ENCODE data around the gene S100A9. TPM values are rescaled to one million over a fixed set of nuclear protein-coding genes. Genes with fewer than 3 reads are reported as not detected.

Gene S100A9
- 258 TPM for total RNA-seq

DNA sequence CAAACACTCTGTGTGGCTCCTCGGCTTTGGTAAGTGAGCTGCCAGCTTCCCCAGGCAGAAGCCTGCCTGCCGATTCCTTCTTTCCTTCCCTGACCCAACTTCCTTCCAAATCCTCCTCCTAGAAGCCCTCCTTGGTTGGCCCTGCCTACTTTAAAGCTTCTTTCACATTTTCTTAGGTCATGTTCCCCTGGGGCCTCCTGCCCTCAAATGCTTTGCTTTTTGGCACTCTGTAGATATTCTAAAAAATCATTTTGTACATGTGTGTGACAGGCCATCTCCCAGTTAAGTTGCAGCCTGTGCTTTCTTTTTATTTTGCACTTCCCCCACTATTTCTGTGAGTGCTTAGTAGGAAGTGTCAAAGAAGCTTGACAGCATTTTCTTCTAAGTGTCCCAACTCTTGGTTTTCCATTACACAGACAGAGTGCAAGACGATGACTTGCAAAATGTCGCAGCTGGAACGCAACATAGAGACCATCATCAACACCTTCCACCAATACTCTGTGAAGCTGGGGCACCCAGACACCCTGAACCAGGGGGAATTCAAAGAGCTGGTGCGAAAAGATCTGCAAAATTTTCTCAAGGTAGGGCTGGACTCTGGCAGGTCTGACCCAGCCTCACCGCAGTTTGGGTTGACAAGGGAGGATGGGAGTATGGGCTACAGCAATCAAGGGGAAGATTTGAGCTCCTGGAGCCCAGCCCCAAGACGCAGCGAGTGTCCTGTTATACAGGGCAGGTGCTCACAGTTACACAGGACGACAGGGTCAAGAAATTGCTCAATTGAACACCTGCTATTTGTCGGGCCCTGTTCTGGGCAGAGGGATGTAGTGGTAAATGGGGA is at the start of gene S100A9:
TSS of gene S100A9 (plus strand) at position 2 of the 838 bp plus-strand sequence. CDS start at position 432, 430 bp downstream.

DNA sequence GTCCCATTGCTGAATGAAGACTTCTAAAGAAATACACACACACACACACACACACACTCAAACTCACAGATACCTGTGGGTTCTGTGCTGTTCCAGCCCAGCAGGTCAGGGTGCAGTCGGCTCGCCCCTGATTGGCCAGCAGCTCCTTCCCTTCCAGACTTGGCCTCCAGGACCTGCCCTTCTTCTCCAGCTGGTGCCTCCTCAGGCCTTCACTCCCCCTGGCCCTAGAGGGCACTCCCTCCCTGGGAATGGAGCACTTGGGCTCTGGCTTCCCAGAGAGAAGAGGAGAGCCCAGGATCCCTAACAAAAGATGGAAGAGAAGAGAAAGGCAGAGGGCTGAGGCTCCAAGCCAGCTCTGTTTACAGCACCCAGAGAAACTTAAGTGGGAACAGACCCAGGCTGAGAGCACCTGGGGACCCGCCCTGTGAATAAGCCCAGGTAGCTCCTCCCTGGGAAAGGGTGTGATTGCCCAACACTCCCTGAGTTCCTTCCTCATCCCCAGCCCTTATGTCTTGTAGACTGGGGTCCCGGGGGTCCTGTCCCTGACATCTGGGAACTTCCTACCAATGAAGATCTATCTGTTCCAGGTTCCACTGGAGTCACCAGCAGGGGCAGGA is 45.0 kb upstream of the S100A9 start, which contains the start of gene PGLYRP3:
TSS of gene PGLYRP3 (minus strand) at position 383 of the 617 bp plus-strand sequence. CDS start 2,287 bp downstream, outside the sequence.

DNA sequence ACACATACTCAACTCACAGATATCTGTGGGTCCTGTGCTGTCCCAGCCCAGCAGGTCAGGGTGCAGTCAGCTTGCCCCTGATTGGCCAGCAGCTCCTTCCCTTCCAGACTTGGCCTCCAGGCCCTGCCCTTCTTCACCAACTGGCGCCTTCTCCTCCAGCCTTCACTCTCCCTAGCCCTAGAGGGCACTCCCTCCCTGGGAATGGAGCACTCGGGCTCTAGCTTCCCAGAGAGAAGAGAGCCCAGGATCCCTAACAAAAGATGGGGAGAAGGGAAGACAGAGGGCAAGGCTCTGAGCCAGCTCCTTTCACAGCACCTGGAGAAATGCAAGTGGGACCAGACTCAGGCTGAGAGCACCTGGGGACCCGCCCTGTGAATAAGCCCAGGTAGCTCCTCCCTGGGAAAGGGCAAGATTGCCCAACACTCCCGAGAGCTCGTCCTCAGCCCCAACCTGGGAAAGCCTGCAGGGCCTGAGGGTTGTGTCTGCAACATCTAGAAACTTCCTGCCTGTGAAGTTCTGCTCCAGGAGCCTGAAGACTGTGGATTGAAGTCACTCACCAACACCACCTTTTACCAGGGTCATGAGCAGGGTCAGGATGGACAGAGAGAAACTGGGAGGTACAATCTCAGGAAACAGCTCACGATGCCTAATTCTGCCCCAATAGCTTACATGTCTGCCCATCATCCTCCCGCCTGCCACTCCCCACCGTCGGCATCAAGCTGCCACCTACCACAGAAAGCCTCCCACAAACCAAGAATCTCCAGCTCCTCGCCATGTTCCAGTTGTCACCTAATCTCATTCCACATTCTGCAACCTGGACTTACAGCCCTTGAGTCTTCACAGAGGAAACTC is 8.9 kb upstream of the S100A9 start, which contains the start of gene PGLYRP4:
TSS of gene PGLYRP4 (minus strand) at position 331 of the 852 bp plus-strand sequence. CDS start 909 bp downstream, outside the sequence.

GRCh38 chr1:153375511-153375910 is 17.9 kb downstream of the S100A9 start, which contains the start of gene S100A12:
Gene S100A12 (minus strand): TSS chr1:153375621. CDS start chr1:153374592, 1,029 bp downstream.

DNA sequence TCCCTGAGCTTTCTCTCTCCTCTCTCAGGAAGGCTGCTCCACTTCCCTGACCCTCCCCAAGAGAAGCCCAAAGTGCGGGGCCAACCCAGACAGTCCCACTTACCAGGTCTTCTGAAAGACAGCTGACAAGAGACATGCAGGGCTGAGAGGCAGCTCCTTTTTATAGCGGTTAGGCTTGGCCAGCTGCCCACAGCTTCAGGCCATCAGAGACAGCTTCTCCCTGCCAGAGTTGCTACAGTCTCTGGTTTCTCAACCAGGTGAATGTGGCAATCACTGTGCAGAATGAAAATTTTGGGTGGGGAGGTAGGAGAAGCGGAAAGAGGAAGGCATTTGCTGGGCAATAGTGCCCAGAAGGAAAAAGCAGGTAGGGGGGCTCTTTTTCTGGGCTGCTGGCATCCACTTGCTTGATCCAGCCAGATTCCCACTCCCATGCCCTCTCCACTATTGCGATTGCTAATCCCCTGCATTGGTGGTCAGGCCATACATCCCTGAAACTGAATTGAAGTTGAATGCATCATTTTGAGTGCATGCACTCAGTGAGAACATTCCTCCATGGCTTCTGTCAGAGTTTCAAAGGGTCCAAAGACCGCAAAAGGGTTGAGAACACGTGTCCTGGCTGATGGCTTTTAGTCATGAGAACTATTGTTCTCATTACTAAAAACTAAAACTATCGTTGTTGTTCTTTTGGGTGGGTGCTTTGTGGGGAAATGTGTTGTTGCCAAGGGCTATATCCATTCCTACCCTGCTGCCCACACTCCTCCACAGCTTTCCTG is 33.5 kb downstream of the S100A9 start, which contains the start of gene S100A8:
TSS of gene S100A8 (minus strand) at position 136 of the 773 bp plus-strand sequence. CDS start 538 bp downstream, outside the sequence.

Small RNA genes within 50 kb of the gene (small RNA-seq; reads per million reads assigned to genes)
- not detected for gene RNU6-160P (ENCODE audit: low replicate concordance)
- not detected for gene S100A15A (ENCODE audit: low replicate concordance)

Other genes starting within 250 kb of the S100A9 start
- gene SPRR2F, start 244.3 kb upstream of the S100A9 start, total RNA-seq, result not detected
- not detected for gene SPRR2G, start 207.0 kb upstream of the S100A9 start, total RNA-seq
- gene LELP1, start 154.4 kb upstream of the S100A9 start, total RNA-seq, result not detected
- not detected for gene PRR9, start 140.3 kb upstream of the S100A9 start, total RNA-seq
- gene LORICRIN, start 98.2 kb upstream of the S100A9 start, total RNA-seq, result not detected
- gene PGLYRP3, start 44.9 kb upstream of the S100A9 start, total RNA-seq, result not detected
- gene PGLYRP4, start 9.0 kb upstream of the S100A9 start, total RNA-seq, result not detected
- gene S100A12, start 17.8 kb downstream of the S100A9 start, total RNA-seq, result 32.5 TPM
- gene S100A8, start 33.2 kb downstream of the S100A9 start, total RNA-seq, result 89.2 TPM
- not detected for gene S100A7A, start 58.7 kb downstream of the S100A9 start, total RNA-seq
- gene S100A7, start 102.8 kb downstream of the S100A9 start, total RNA-seq, result not detected
- gene S100A6, start 178.1 kb downstream of the S100A9 start, total RNA-seq, result 221 TPM
- gene S100A5, start 183.1 kb downstream of the S100A9 start, total RNA-seq, result 0.82 TPM
- 37.4 TPM for gene S100A4, start 188.0 kb downstream of the S100A9 start, total RNA-seq
- not detected for gene S100A3, start 191.4 kb downstream of the S100A9 start, total RNA-seq
- gene S100A2, start 208.0 kb downstream of the S100A9 start, total RNA-seq, result 5.3 TPM

Data from metanephros (tissue), 2 donors.